ENCODE data around the gene LYPLA2. TPM values are rescaled to one million over a fixed set of nuclear protein-coding genes. Genes with fewer than 3 reads are reported as not detected.
A peak's percentile ranks its signal among the peaks of the same experiment; 100 is the strongest.
"Not testable (repeated sequence)": the region's sequence is repeated elsewhere in the genome, so short reads cannot be mapped to it uniquely, and the experiment has no call there.

Gene LYPLA2
- total RNA-seq, 4 donors from 2014 or later: 31.3 to 75.4 (median 60.6) TPM

DNA sequence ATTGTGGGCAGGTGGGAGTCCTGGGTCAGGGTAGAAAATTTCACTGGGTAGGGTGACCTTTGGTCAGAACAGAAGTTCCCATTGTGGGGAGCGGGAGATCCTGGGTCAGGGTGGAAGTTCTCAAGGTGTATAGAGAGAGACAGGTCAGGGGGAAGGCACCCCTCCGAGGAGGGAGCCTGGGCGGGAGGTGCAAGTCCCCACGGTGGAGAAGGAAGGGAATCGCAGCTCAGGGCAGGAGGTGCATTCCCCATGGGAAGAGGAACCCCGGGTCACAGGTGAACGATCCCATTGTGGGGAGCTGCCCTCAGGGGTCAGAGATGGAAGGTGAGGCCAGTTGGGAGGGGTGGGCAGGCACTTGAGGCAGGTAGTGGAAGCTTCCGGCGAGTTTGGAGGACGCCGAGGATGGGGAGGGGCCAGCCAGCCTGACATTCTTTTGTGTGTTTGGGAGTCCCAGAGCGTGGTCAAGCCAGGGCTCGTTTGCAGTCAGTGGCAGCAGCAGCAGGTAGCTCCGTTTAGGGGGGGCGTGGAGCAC, 637 bp downstream of the LYPLA2 start:
- WGBS, 2 donors: 2 to 3% methylated on average over 13 to 15 of the region's 15 CpGs
- peaks cover 13 to 19% of the 10 kb centered on the region in 2 donors for H3K4me1 ChIP-seq
- H3K4me3 ChIP-seq (replicated peaks in 1 of 3): peak overlapping the region; percentile 64 to 88 (median 87)
- H3K27ac ChIP-seq: peak overlapping the region; percentile 39 to 65 (median 41)
- peaks cover 8 to 15% of the 10 kb centered on the region in 2 donors for H3K36me3 ChIP-seq
- intact Hi-C loops (cut with DNase I): no loop called here
- H3K27me3 ChIP-seq: no peaks in the 10 kb centered on the region
- no peak for TF ChIP-seq POLR2A (IDR thresholded peaks at IDR 0.05)
- TF ChIP-seq, protein P1, sequence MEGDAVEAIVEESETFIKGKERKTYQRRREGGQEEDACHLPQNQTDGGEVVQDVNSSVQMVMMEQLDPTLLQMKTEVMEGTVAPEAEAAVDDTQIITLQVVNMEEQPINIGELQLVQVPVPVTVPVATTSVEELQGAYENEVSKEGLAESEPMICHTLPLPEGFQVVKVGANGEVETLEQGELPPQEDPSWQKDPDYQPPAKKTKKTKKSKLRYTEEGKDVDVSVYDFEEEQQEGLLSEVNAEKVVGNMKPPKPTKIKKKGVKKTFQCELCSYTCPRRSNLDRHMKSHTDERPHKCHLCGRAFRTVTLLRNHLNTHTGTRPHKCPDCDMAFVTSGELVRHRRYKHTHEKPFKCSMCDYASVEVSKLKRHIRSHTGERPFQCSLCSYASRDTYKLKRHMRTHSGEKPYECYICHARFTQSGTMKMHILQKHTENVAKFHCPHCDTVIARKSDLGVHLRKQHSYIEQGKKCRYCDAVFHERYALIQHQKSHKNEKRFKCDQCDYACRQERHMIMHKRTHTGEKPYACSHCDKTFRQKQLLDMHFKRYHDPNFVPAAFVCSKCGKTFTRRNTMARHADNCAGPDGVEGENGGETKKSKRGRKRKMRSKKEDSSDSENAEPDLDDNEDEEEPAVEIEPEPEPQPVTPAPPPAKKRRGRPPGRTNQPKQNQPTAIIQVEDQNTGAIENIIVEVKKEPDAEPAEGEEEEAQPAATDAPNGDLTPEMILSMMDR (IDR thresholded peaks at IDR 0.05): no peak
- peak; percentile 67 to 68 for DNase-seq
- H3K9me3 ChIP-seq: no peaks in the 10 kb centered on the region

- H3K27me3 ChIP-seq: no peaks in the 10 kb centered on the region
These were observed 1.4 kb downstream of the LYPLA2 start for GRCh38 chr1:23792151-23792945.

GRCh38 chr1:23793018-23793781, 2.3 kb downstream of the LYPLA2 start:
- Histone ChIP-seq H3K27ac (no peak overlapping the region), H3K4me1 (peaks cover 13 to 19% of the 10 kb centered on the region in 2 donors), H3K9me3 (no peaks in the 10 kb centered on the region), H3K27me3 (no peaks in the 10 kb centered on the region), H3K36me3 (peaks cover 0 to 5% of the 10 kb centered on the region in 2 donors), H3K4me3 (replicated peaks in 1 of 3) (no peak overlapping the region)
- WGBS, 2 donors: 68 to 78% methylated on average over 9 to 12 of the region's 16 CpGs
- peak; percentile 65 to 68 for DNase-seq
- intact Hi-C loops (cut with DNase I): no loop called here
- TF ChIP-seq, protein P1 (IDR thresholded peaks at IDR 0.05): no peak
- no peak for TF ChIP-seq POLR2A (IDR thresholded peaks at IDR 0.05)

More at GRCh38 chr1:23792151-23792945, 1.4 kb downstream of the LYPLA2 start:
- TF ChIP-seq, protein P1 (IDR thresholded peaks at IDR 0.05): no peak
- TF ChIP-seq POLR2A (IDR thresholded peaks at IDR 0.05): no peak
- Histone ChIP-seq H3K4me1 (peaks cover 13 to 19% of the 10 kb centered on the region in 2 donors), H3K36me3 (peaks cover 4 to 7% of the 10 kb centered on the region in 2 donors), H3K9me3 (no peaks in the 10 kb centered on the region), H3K27ac (peak overlapping the region in 1 of 3 donors; percentile 41), H3K4me3 (replicated peaks in 1 of 3) (peak overlapping the region in 1 of 3 donors; percentile 64)
- intact Hi-C loops (cut with DNase I): no loop called here
- WGBS, 2 donors: 36 to 55% methylated on average over 6 to 11 of the region's 19 CpGs
- DNase-seq: no peak

DNA sequence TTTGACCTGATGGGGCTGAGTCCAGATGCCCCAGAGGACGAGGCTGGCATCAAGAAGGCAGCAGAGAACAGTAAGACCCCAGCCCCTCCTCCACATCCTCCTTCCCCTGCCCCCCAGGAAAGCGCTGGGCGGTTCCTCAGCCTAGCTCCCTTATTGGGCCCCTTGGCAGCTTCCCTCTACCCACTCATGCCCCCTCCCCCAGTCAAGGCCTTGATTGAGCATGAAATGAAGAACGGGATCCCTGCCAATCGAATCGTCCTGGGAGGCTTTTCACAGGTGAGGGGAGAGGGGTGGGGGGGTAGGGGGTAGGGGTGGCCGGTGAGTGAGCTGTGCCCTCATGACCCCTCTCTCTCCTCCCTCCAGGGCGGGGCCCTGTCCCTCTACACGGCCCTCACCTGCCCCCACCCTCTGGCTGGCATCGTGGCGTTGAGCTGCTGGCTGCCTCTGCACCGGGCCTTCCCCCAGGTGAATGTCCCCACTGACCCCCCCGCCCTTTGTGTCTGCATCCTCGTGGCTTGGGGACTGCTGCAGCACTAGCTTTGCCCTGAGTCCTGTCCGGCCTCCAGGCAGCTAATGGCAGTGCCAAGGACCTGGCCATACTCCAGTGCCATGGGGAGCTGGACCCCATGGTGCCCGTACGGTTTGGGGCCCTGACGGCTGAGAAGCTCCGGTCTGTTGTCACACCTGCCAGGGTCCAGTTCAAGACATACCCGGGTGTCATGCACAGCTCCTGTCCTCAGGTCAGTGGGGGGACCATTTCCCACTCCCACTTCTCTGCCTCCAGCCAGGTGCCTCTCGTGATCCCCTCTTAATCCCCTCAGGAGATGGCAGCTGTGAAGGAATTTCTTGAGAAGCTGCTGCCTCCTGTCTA, 3.2 kb downstream of the LYPLA2 start:
- peaks cover 14 to 23% of the 10 kb centered on the region in 2 donors for H3K4me1 ChIP-seq
- H3K9me3 ChIP-seq: no peaks in the 10 kb centered on the region
- TF ChIP-seq POLR2A (IDR thresholded peaks at IDR 0.05): no peak
- TF ChIP-seq, protein P1 (IDR thresholded peaks at IDR 0.05): no peak
- no peaks in the 10 kb centered on the region for H3K27me3 ChIP-seq
- peak; percentile 31 to 45 for DNase-seq
- no peak overlapping the region for H3K27ac ChIP-seq
- no peak overlapping the region for H3K4me3 ChIP-seq (replicated peaks in 1 of 3)
- WGBS, 2 donors: 52 to 60% methylated on average over 5 to 15 of the region's 21 CpGs
- peaks cover 0 to 5% of the 10 kb centered on the region in 2 donors for H3K36me3 ChIP-seq
- intact Hi-C loops (cut with DNase I): no loop called here

DNA sequence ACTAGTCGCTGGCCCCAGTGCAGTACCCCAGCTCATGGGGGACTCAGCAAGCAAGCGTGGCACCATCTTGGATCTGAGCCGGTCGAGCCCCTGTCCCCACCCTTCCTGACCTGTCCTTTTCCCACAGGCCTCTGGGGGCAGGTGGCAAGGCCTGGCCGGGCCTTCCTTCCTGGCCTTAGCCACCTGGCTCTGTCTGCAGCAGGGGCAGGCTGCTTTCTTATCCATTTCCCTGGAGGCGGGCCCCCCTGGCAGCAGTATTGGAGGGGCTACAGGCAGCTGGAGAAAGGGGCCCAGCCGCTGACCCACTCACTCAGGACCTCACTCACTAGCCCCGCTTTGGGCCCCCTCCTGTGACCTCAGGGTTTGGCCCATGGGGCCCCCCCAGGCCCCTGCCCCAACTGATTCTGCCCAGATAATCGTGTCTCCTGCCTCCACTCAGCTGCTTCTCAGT, 3.8 kb downstream of the LYPLA2 start:
- H3K36me3 ChIP-seq; H3K27me3 ChIP-seq; H3K4me3 ChIP-seq (replicated peaks in 1 of 3); DNase-seq; H3K9me3 ChIP-seq; intact Hi-C loops (cut with DNase I); H3K27ac ChIP-seq: not testable (repeated sequence)
- peaks cover 20 to 29% of the 10 kb centered on the region in 2 donors for H3K4me1 ChIP-seq
- WGBS, 2 donors: 89 to 100% methylated on average over 1 to 4 of the region's 9 CpGs

Data from thyroid gland (tissue), 4 donors.